HG03342 (cell line): ENCODE results near the gene GNB5.
A peak's percentile ranks its signal among the peaks of the same experiment; 100 is the strongest.
"Not testable (repeated sequence)": the region's sequence is repeated elsewhere in the genome, so short reads cannot be mapped to it uniquely, and the experiment has no call there.

Experiments used
- ATAC-seq: cut with Tn5 transposase; IDR thresholded peaks from one replicate; pipeline ENCODE4 v1.9.1; 2021; ENCODE audit warnings: mild to moderate bottlenecking, moderate library complexity; ENCODE audit not compliant: unreplicated experiment

The GNB5 gene

DNA sequence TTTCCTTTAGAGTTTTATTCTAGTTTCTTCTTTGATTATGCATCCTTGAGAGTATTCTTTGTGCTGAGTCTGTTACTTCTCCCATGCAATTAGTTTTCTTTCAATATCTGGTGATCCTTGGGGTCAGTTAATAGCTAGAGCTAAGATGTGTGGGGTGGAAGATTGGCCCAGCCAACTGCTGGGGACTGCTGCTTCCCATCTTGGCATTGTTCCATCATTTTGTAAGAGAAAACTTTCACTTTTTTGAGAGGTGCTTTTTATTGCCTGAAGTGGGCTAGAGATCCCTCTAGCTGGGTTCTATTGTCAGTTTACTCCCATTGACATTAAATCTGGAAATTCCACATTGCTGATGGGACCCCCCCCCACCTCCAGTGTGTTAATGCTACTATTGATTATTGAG lies 94.0 kb downstream of the GNB5 start:
- ATAC-seq, result no peak

- not testable (repeated sequence) for ATAC-seq
Measured at GRCh38 chr15:52096536-52096935, 94.7 kb downstream of the GNB5 start.

DNA sequence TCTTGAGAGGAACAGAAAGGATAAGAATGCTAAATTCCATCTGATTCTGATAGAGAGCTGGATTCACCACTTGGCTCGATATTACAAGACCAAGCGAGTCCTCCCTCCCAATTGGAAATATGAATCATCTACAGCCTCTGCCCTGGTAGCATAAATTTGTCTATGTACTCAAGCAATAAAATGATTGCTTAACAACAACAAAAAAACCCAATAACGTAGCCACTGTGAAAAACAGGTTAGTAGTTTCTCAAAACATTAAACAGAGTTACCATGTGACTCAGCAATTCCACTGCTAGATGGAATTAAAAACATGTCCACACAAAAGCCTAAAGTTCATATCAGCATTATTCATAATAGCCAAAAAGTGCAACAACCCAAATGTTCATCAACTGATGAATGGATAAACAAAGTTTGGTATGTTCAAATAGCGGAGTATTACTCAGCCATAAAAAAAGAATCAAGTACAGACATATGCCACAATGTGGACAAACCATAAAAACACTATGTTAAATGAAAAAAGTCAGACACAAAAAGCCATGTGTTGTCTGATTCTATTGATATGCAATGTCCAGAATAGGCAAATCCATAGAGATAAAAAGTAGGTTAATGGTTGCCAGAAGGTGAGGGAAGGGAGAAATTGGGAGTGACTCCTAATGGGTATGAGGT lies 95.5 kb downstream of the GNB5 start:
- no peak for ATAC-seq

DNA sequence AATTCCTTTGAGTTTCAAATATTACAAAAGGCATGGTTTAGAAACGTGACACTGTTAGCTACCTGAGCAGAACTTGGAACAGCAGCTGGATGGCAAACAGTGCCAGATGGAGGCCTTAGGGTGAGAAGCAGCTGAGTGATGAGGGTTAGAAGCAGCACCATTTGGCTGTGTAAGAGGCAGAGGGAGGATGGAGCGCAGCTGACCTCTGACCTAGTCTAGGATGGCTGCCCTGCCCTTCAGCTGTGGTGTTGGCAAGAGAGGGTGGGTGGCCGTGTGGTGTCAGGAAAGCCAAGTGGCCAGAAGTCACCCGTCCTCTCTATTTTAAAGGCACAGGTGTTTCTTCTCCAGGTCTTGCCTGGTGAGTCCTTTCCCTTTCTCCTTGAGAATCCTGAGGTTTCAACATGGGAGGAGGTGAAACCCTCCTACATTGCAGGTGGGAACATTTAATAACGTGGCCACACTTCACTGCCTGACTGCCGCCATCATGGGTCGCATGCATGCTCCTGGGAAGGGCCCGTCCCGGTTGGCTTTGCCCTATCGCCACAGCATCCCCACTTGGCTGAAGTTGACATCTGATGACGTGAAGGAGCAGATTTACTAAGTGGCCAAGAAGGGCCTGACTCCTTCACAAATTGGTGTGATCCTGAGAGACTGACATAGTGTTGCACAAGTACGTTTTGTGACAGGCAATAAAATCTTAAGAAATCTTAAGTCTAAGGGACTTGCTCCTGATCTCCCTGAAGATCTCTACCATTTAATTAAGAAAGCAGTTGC lies 96.2 kb downstream of the GNB5 start:
- no peak for ATAC-seq

GRCh38 chr15:52093539-52094510 lies 97.4 kb downstream of the GNB5 start:
- ATAC-seq, result no peak

DNA sequence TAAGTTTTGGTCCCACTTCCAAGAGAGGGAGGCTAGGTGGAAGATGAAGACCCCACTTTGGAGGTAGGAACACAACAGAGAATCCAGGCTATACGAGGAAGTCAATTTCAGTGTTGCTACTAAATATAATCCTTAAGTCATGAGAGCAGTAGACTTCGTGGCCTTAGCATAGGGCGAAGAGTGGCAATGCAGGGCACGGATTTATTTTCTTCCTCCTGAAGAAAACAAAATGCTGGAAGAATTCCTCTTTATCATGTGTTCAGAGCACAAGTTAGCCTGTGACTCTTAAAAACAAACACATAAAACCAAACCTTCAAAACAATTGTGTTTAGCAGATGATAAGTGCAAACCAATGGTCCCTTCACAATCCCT lies 98.0 kb downstream of the GNB5 start:
- ATAC-seq, result no peak

GRCh38 chr15:52090193-52090592 lies 101.0 kb downstream of the GNB5 start:
- no peak for ATAC-seq

GRCh38 chr15:52086011-52086786 lies 105.0 kb downstream of the GNB5 start:
- ATAC-seq, result no peak

DNA sequence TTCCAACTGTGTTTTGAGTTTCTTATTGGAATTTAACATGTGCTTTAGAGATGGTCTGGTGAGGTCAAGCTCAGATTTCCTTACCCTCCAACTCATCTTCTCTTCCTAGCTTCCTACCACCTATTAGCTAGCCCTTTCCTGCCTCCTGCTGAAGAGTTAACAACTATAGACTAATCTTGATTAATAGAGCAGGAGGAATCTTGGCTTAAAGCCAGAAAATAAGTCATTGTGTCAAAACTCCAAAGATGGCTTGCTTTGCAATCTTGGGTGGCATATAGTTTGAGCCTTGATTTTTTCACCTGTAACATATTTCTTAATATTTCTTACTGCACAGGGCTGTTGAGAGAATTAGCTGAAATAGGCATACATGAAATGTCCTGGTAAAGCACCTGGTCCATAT lies 105.9 kb downstream of the GNB5 start:
- ATAC-seq, result no peak

DNA sequence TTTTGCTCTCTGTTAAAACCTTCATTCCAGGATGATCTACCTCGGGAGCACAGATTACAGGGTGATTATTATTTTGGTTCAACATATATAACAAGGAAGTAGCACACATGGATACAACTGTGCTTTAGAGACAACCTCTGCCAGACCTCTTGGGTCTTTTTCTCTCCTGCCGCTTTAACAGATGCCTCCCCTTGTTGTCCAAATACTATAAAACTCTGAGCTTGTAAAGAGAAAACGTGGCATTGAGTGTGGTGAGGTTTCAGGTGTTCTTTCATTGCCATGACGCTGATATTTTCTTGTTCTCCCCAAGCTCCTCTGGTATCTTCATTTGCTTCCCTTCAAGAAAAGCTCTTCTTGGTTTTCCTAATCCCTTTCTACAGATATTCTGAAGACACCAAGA lies 107.6 kb downstream of the GNB5 start:
- ATAC-seq, result no peak

GRCh38 chr15:52083037-52083359 lies 108.2 kb downstream of the GNB5 start:
- ATAC-seq, result not testable (repeated sequence)

DNA sequence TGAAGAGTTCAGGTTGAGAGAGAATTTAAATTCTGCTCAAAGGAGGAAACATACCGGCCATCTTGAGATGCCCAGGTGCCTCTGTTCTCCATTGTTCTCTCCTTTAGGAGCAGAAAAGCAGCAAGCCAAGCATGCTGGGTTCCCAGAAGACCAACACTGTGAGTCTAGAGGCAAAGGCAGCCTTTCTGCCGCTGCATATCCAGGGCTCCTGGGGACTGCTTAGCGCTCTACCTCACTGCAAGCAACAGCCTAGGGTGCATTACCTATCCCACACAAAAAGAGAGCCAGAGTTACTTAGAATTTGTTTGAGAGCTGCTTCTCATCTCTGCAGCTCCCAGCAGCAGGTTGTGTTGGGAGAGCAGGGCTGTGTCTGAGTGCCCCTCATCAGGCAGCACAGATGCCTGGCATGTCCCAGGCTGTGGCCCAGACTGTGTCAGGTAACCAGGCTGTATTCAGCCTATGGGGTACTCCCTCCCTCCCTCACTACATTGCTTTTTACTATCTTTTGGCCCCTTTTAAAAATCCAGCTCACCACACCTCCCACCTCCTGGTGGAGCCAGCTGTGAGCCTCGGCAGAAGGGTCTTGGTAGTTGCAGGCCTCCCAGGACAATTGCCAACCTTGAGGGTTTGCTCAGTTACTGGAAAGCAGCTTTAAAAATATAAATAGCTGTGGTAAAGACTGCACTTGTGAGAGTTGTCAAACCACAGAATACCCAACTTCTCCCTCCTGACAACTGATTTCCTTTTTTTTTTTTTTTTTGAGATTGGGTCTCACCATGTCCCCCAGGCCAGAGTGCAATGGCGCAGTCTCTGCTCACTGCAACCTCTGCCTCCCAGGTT lies 108.8 kb downstream of the GNB5 start:
- ATAC-seq, result peak; percentile 64

DNA sequence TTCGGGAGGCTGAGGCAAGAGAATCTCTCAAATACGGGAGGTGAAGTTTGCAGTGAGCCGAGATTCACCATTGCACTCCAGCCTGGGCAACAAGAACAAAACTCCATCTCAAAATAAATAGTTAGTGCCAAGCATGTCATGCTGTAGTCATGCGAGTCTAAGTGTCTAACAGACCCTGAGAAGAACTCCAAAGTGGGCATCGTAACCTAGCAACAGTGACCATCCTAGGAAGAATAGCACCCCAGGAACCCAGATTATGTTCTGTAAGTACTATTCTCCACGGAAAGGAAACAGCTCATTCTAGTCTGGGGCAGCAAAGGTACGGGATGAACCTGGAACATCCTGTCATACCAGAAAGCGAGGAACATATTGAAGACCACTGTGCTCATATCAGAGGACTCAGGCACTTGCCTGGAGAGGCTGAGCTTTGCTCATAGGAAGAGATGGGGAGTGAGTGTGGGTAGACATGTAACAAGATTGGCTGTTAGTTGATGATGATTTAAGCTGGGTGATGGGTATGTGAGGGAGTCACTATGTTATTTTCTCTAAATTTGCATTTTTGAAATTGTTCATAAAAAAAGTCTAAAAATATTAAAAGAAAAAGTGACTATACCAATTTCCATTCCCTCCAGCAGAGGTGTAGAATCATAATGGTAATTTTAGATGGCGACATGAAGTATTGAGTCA lies 110.3 kb downstream of the GNB5 start:
- ATAC-seq, result no peak

DNA sequence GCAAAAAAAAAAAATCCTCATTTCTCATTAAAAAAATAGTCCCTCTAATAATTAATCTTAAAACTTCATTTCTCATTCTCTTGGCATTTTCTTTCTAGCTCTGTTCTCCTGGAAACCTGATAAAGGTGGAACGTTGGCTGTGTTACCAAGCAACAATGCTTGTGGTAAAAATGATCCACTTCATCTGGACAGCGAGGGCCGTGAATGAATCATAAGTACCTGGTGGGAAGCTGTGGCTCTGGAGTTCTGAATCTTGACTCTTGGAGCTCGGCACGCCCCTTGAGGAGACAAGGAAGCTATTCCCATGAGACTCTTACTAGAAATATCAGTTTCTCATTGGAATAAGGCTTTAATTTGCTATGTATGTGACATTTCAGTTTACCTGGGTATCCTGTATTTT lies 111.2 kb downstream of the GNB5 start:
- no peak for ATAC-seq

- no peak for ATAC-seq
Measured at GRCh38 chr15:52078876-52079700, 112.1 kb downstream of the GNB5 start.

- ATAC-seq, result no peak
Measured at GRCh38 chr15:52078197-52078875, 112.9 kb downstream of the GNB5 start.

DNA sequence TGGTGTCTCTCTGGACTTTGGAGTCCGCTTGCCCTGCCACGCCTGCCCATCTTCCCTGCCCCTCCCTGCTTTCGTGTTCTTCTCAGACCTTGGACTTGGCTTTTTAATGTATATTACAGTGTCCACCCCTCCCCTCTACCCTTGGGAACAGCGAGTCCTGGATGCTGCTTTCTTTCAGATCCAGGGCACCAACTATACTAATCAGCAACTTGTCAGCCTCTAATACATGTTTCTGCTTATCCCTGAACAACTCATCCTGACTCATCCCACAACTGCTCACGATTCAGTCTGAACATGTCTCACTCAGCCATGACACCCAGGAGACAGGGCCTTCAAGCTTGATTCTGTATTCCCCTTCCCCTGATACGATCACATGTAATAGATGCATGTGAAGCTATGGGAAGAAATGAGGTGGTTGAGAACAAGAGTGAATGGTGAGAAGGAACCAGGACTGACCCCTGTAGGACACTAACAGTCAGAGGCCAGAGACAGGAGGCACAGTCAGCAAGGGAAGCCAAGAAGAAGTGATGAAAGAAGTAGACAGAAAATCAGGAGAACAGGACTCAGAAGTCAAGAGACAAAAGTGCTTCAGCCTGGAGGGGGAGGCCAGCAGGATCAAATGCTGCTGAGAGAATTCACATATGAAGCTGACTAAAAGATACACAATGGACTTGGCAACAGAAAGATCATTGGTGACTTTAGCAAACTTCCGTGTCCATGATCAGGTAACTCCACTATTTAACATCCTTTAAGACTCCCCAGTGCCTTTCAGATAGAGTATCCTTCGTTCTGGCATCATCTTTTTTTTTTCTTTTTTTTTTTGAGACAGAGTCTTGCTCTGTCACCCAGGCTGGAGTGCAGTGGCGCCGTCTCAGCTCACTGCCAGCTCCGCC lies 114.1 kb downstream of the GNB5 start:
- no peak for ATAC-seq
